ENCODE measurements around the gene ZNF654. TPM values are rescaled to one million over a fixed set of nuclear protein-coding genes. Genes with fewer than 3 reads are reported as not detected.

The ZNF654 gene
- polyA plus RNA-seq, 1 of the 3 experiments (the other 2 are of a cell fraction): 1.6 TPM

DNA sequence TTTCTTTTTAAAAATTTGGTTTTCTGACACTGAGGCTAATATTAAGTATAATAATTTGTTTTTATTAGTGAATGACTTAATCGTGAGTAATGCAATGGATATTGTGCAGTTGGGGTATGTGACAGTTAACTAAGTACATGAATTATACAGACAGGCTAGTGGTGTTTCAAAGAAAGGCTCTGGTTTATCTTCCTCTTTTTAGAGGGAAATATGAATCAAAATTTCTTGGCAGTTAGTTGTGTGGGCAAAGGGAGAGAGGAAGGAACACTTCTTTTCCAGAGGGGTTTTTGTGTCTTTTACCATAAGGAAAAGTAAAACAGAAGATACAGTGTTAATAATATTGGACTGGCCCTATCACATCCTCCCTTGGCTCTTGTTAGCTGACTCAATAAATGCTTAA is 2.7 kb downstream of the ZNF654 start (continued):
- TF ChIP-seq MEF2A (IDR thresholded peaks at IDR 0.05; ENCODE audit: borderline replicate concordance, low read depth) (no peak), ELF1 (IDR thresholded peaks at IDR 0.05) (no peak)
- TF ChIP-seq, protein P1, sequence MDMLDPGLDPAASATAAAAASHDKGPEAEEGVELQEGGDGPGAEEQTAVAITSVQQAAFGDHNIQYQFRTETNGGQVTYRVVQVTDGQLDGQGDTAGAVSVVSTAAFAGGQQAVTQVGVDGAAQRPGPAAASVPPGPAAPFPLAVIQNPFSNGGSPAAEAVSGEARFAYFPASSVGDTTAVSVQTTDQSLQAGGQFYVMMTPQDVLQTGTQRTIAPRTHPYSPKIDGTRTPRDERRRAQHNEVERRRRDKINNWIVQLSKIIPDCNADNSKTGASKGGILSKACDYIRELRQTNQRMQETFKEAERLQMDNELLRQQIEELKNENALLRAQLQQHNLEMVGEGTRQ (IDR thresholded peaks at IDR 0.05; ENCODE audit: borderline replicate concordance, low read depth, low read length): no peak

DNA sequence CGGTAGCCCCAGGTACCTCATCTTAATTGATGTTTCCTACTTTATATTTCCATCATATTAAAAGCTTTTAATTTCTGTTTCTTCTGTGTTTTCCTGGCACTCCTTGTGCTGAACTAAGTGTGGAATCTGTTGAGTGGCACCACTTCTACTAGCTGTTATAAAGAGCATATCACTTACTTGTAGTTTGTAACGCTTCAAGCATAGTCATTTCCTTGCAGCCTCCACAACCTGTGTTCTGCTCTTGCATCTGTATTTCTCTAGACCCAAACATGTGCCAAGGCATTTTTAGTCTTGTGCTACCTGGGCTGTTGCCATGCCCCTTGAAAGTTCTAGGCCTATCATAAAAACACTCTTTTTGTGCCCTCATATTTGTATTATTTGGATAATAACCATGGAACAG is 16.0 kb downstream of the ZNF654 start:
- no peak overlapping the region for H3K9ac ChIP-seq
- H3K9me3 ChIP-seq: no peaks in the 10 kb centered on the region
- peaks cover 26% of the 10 kb centered on the region for H4K20me1 ChIP-seq (ENCODE audit: insufficient read depth)
- no peak for TF ChIP-seq NRF1 (IDR thresholded peaks at IDR 0.05; ENCODE audit: low read depth, low read length)
- no peak for TF ChIP-seq RFX5 (IDR thresholded peaks at IDR 0.05; ENCODE audit: low read length)
- TF ChIP-seq, protein P1 (IDR thresholded peaks at IDR 0.05; ENCODE audit: borderline replicate concordance, low read depth, low read length): no peak
- no peak for TF ChIP-seq SIN3A (IDR thresholded peaks at IDR 0.05; ENCODE audit: borderline replicate concordance, low read depth, low read length)
- no peak for TF ChIP-seq JUND (IDR thresholded peaks at IDR 0.05)
- TF ChIP-seq MXI1 (IDR thresholded peaks at IDR 0.05; ENCODE audit: low read depth, low read length): no peak
- POLR2A ChIA-PET: no interaction called here
- H3K4me1 ChIP-seq (ENCODE audit: control insufficient read depth in 1 of 2, insufficient read depth in 2 of 2, low read depth in 1 of 2, low read length in 1 of 2): no peaks in the 10 kb centered on the region; a peak in 2 of 4 replicates
- 98% methylated on average over 2 of the region's 2 CpGs for WGBS (ENCODE audit: low lambda C conversion rate)
- CTCF ChIA-PET: no interaction called here
- no peak overlapping the region for H3K4me3 ChIP-seq (ENCODE audit: low read depth in 2 of 2, low read length in 1 of 2)
- no peaks in the 10 kb centered on the region for H3K36me3 ChIP-seq (replicated peaks in 1 of 2; ENCODE audit: control insufficient read depth in 1 of 2, insufficient read depth in 2 of 2, low read length in 1 of 2)
- H3K9me2 ChIP-seq: no peaks in the 10 kb centered on the region
- H3K79me2 ChIP-seq (ENCODE audit: insufficient read depth): peaks cover 94% of the 10 kb centered on the region
- no peak overlapping the region for H2AFZ ChIP-seq (ENCODE audit: low read depth)
- no peak for DNase-seq
- no peak overlapping the region for H3K27ac ChIP-seq (ENCODE audit: low read depth in 2 of 2, low read length in 1 of 2)
- no peaks in the 10 kb centered on the region for H3F3A ChIP-seq (replicated peaks; ENCODE audit: insufficient read depth)
- H3K4me2 ChIP-seq: no peak overlapping the region
- H3K27me3 ChIP-seq (ENCODE audit: insufficient read depth): no peaks in the 10 kb centered on the region

DNA sequence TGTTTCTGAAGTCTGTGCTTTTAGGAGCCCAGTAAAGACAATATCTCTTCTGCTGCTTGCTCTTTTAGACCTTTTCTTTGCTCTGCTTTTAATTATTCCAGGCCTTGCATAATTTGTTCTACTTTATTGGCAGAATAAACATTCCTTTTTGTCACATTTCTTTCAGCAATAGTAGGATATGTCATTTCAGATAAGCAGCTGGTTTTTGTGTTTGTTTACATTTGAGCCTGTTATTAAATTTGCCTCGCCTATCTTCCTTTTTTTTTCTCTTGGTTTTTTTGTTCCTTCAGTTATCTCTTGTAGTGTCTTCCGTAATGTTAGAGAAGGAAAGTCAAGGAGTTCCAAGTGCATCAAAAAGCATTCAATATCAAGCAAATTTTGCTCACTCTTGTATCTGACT is 16.4 kb downstream of the ZNF654 start:
- TF ChIP-seq RXRA (IDR thresholded peaks at IDR 0.05; ENCODE audit: borderline replicate concordance, low read depth): no peak
- no peak for TF ChIP-seq SIN3A (IDR thresholded peaks at IDR 0.05; ENCODE audit: borderline replicate concordance, low read depth, low read length)
- TF ChIP-seq, protein P2, sequence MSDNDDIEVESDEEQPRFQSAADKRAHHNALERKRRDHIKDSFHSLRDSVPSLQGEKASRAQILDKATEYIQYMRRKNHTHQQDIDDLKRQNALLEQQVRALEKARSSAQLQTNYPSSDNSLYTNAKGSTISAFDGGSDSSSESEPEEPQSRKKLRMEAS (IDR thresholded peaks at IDR 0.05; ENCODE audit: low read depth): no peak
- no peak for TF ChIP-seq MXI1 (IDR thresholded peaks at IDR 0.05; ENCODE audit: low read depth, low read length)
- no peak for TF ChIP-seq FOXM1 (IDR thresholded peaks at IDR 0.05; ENCODE audit: low read depth)
- no peak for TF ChIP-seq CHD2 (IDR thresholded peaks at IDR 0.05; ENCODE audit: low read length, partially characterized antibody)
- H2AFZ ChIP-seq (ENCODE audit: low read depth): no peak overlapping the region
- 88% methylated on average over 2 of the region's 2 CpGs for WGBS (ENCODE audit: low lambda C conversion rate)
- DNase-seq: no peak
- H3K79me2 ChIP-seq (ENCODE audit: insufficient read depth): peaks cover 91% of the 10 kb centered on the region
- no peaks in the 10 kb centered on the region for H3F3A ChIP-seq (replicated peaks; ENCODE audit: insufficient read depth)
- peaks cover 26% of the 10 kb centered on the region for H4K20me1 ChIP-seq (ENCODE audit: insufficient read depth)
- H3K27me3 ChIP-seq (ENCODE audit: insufficient read depth): no peaks in the 10 kb centered on the region
- H3K4me1 ChIP-seq (ENCODE audit: control insufficient read depth in 1 of 2, insufficient read depth in 2 of 2, low read depth in 1 of 2, low read length in 1 of 2): no peaks in the 10 kb centered on the region; a peak in 2 of 4 replicates
- H3K4me3 ChIP-seq (ENCODE audit: low read depth in 2 of 2, low read length in 1 of 2): no peak overlapping the region
- ChIA-PET POLR2A (no interaction called here), CTCF (interaction anchor here (1.4 kb wide), 1 partner anchor 11 kb away, joined by 3 read pairs; no protein-coding TSS in a partner anchor)
- H3K4me2 ChIP-seq: no peak overlapping the region
- no peak overlapping the region for H3K9ac ChIP-seq
- no peak overlapping the region for H3K27ac ChIP-seq (ENCODE audit: low read depth in 2 of 2, low read length in 1 of 2)
- H3K9me2 ChIP-seq: no peaks in the 10 kb centered on the region
- H3K9me3 ChIP-seq: no peaks in the 10 kb centered on the region
- H3K36me3 ChIP-seq (replicated peaks in 1 of 2; ENCODE audit: control insufficient read depth in 1 of 2, insufficient read depth in 2 of 2, low read length in 1 of 2): no peaks in the 10 kb centered on the region

Data from SK-N-SH (cell line).